WTC11 (cell line): ENCODE measurements around the gene CAB39L. TPM values are rescaled to one million over a fixed set of nuclear protein-coding genes. Genes with fewer than 3 reads are reported as not detected.

ENCODE experiments used
- ATAC-seq: fragments of 200-7000 bp; cut with Tn5 transposase; 2 replicates; pipeline ENCODE4 v1.10.0; 2021; ENCODE audit warnings: mild to moderate bottlenecking, moderate library complexity
- CTCF ChIA-PET: fragments of 300-600 bp; sonication (Branson Sonifier 250); formaldehyde crosslinking; loops from one replicate; lab custom pipeline; 2021; ENCODE audit warnings: antibody characterized with exemption; lab: Charles Lee
- POLR2A ChIA-PET: fragments of 350-600 bp; sonication (Branson Sonifier 250); formaldehyde crosslinking; loops from one replicate; lab custom pipeline; 2021; ENCODE audit warnings: antibody characterized with exemption; lab: Charles Lee
- DNase-seq: peaks from one replicate; pipeline ENCODE4 v3.0.0; 2021; ENCODE audit warnings: low spot score
- H3K27ac Mint-ChIP-seq: 2 replicates; pipeline ENCODE4 v1.8.0; 2021; ENCODE audit warnings: mixed read lengths
- H3K27me3 Mint-ChIP-seq: 2 replicates; pipeline ENCODE4 v1.8.0; 2021; ENCODE audit warnings: low read depth, mild to moderate bottlenecking, moderate library complexity, mixed read lengths
- H3K36me3 Mint-ChIP-seq: 2 replicates; pipeline ENCODE4 v1.8.0; 2021; ENCODE audit warnings: mixed read lengths
- H3K4me1 Mint-ChIP-seq: 2 replicates; pipeline ENCODE4 v1.8.0; 2022; ENCODE audit warnings: mixed read lengths
- H3K4me3 Mint-ChIP-seq: 2 replicates; pipeline ENCODE4 v1.8.0; 2021; ENCODE audit warnings: mild to moderate bottlenecking, moderate library complexity, mixed read lengths
- H3K9me3 Mint-ChIP-seq: 2 replicates; pipeline ENCODE4 v1.8.0; 2021; ENCODE audit warnings: mixed read lengths
- CBFB ChIP-seq: sonication (generic); formaldehyde crosslinking; IDR thresholded peaks from 2 replicates; pipeline ENCODE4 v1.8.1; 2022; ENCODE audit warnings: mild to moderate bottlenecking, low read depth, missing genetic modification reagents
- CDX4 ChIP-seq: fragments of 250-450 bp; sonication (Bioruptor Pico); IDR thresholded peaks from 2 replicates; pipeline ENCODE4 v1.9.0; 2021; ENCODE audit warnings: moderate library complexity, mild to moderate bottlenecking, inconsistent platforms, borderline replicate concordance
- CREB1 ChIP-seq: sonication (generic); formaldehyde crosslinking; IDR thresholded peaks from 2 replicates; pipeline ENCODE4 v1.8.0; 2023; ENCODE audit warnings: mild to moderate bottlenecking, missing genetic modification reagents
- E2F1 ChIP-seq: sonication (generic); formaldehyde crosslinking; IDR thresholded peaks from 2 replicates; pipeline ENCODE4 v1.8.0; 2022; ENCODE audit warnings: mild to moderate bottlenecking, missing genetic modification reagents
- EMX1 ChIP-seq: fragments of 250-450 bp; sonication (Bioruptor Pico); IDR thresholded peaks from 2 replicates; pipeline ENCODE4 v1.8.0; 2021; ENCODE audit warnings: mild to moderate bottlenecking
- ESRRA ChIP-seq: sonication (generic); formaldehyde crosslinking; IDR thresholded peaks from 2 replicates; pipeline ENCODE4 v1.8.1; 2022; ENCODE audit warnings: mild to moderate bottlenecking, missing genetic modification reagents, borderline replicate concordance
- ETV6 ChIP-seq: sonication (generic); formaldehyde crosslinking; IDR thresholded peaks from 2 replicates; pipeline ENCODE4 v1.8.1; 2022; ENCODE audit warnings: mild to moderate bottlenecking, missing genetic modification reagents
- FOXK1 ChIP-seq: sonication (generic); formaldehyde crosslinking; IDR thresholded peaks from 2 replicates; pipeline ENCODE4 v1.8.0; 2022; ENCODE audit warnings: mild to moderate bottlenecking, moderate library complexity, missing genetic modification reagents
- FOXP1 ChIP-seq: sonication (generic); formaldehyde crosslinking; IDR thresholded peaks from 2 replicates; pipeline ENCODE4 v1.8.0; 2022; ENCODE audit warnings: missing genetic modification reagents, mild to moderate bottlenecking, moderate library complexity, borderline replicate concordance
- GABPB1 ChIP-seq: sonication (generic); formaldehyde crosslinking; IDR thresholded peaks from 2 replicates; pipeline ENCODE4 v1.8.1; 2023; ENCODE audit warnings: mild to moderate bottlenecking, missing genetic modification reagents
- KAT7 ChIP-seq: sonication (generic); formaldehyde crosslinking; IDR thresholded peaks from 2 replicates; pipeline ENCODE4 v1.8.1; 2023; ENCODE audit warnings: missing genetic modification reagents, mild to moderate bottlenecking, borderline replicate concordance
- MXD4 ChIP-seq: fragments of 250-450 bp; sonication (Bioruptor Pico); IDR thresholded peaks from 2 replicates; pipeline ENCODE4 v1.8.0; 2021; ENCODE audit warnings: mild to moderate bottlenecking, moderate library complexity, borderline replicate concordance
- MYBL2 ChIP-seq: sonication (generic); formaldehyde crosslinking; IDR thresholded peaks from 2 replicates; pipeline ENCODE4 v1.8.1; 2023; ENCODE audit warnings: mild to moderate bottlenecking, moderate library complexity, missing genetic modification reagents
- OVOL2 ChIP-seq: fragments of 250-450 bp; sonication (Bioruptor Pico); IDR thresholded peaks from 2 replicates; pipeline ENCODE4 v1.9.0; 2021; ENCODE audit warnings: mild to moderate bottlenecking, borderline replicate concordance
- PRDM15 ChIP-seq: sonication (generic); formaldehyde crosslinking; IDR thresholded peaks from 2 replicates; pipeline ENCODE4 v1.8.0; 2022; ENCODE audit warnings: missing genetic modification reagents
- PREB ChIP-seq: sonication (generic); formaldehyde crosslinking; IDR thresholded peaks from 2 replicates; pipeline ENCODE4 v1.8.1; 2022; ENCODE audit warnings: mild to moderate bottlenecking, missing genetic modification reagents, moderate library complexity, borderline replicate concordance
- SMAD3 ChIP-seq: sonication (generic); formaldehyde crosslinking; IDR thresholded peaks from 2 replicates; pipeline ENCODE4 v1.8.0; 2022; ENCODE audit warnings: missing genetic modification reagents, mild to moderate bottlenecking, borderline replicate concordance
- ZMAT4 ChIP-seq: fragments of 250-450 bp; sonication (Bioruptor Pico); IDR thresholded peaks from 2 replicates; pipeline ENCODE4 v1.9.0; 2021; ENCODE audit warnings: mild to moderate bottlenecking
- ZNF138 ChIP-seq: sonication (generic); formaldehyde crosslinking; conservative IDR thresholded peaks from 2 replicates; pipeline ENCODE4 v1.8.1; 2022; ENCODE audit warnings: mild to moderate bottlenecking, moderate library complexity, missing genetic modification reagents
- ZNF219 ChIP-seq: sonication (generic); formaldehyde crosslinking; IDR thresholded peaks from 2 replicates; pipeline ENCODE4 v1.8.0; 2023; ENCODE audit warnings: missing genetic modification reagents, mild to moderate bottlenecking, borderline replicate concordance
- ZNF232 ChIP-seq: sonication (generic); formaldehyde crosslinking; IDR thresholded peaks from 2 replicates; pipeline ENCODE4 v1.8.0; 2022; ENCODE audit warnings: mild to moderate bottlenecking, missing genetic modification reagents
- ZNF263 ChIP-seq: sonication (generic); formaldehyde crosslinking; IDR thresholded peaks from 2 replicates; pipeline ENCODE4 v1.8.1; 2022; ENCODE audit warnings: low read depth, mild to moderate bottlenecking, moderate library complexity, missing genetic modification reagents
- total RNA-seq: library from RNA; stranded (reverse); gene quantifications from 3 replicates; pipeline ENCODE4 v1.2.3, GENCODE V29; 2021
- TF ChIP-seq, protein P1 (sequence below): sonication (generic); formaldehyde crosslinking; IDR thresholded peaks from 2 replicates; pipeline ENCODE4 v1.8.1; 2023; ENCODE audit warnings: mild to moderate bottlenecking, missing genetic modification reagents, moderate library complexity
- TF ChIP-seq, protein P2 (sequence below): fragments of 250-450 bp; sonication (Bioruptor Pico); conservative IDR thresholded peaks from 2 replicates; pipeline ENCODE4 v1.9.0; 2021; ENCODE audit warnings: mild to moderate bottlenecking

Gene CAB39L
- total RNA-seq, 1 experiment from 2014 or later, result 3.3 TPM

- no peak overlapping the region for H3K27ac Mint-ChIP-seq
- no peaks in the 10 kb centered on the region; the same call in 1 of the 2 replicates for H3K27me3 Mint-ChIP-seq
- TF ChIP-seq ESRRA (CRISPR knock-in tag), result no peak
- no peak for TF ChIP-seq ZMAT4 (CRISPR knock-in tag)
- no peak for TF ChIP-seq FOXP1
- no peak for TF ChIP-seq PREB (CRISPR knock-in tag)
- no peak for TF ChIP-seq PRDM15 (CRISPR knock-in tag)
- TF ChIP-seq E2F1 (CRISPR knock-in tag), result no peak
- TF ChIP-seq OVOL2 (CRISPR knock-in tag), result no peak
- TF ChIP-seq ZNF138 (CRISPR knock-in tag), result no peak
- TF ChIP-seq KAT7, result no peak
- no peak for TF ChIP-seq ETV6 (CRISPR knock-in tag)
- TF ChIP-seq ZNF263, result no peak
- no peak for ATAC-seq
- H3K9me3 Mint-ChIP-seq, result peaks cover 6% of the 10 kb centered on the region
- no peak overlapping the region for H3K4me3 Mint-ChIP-seq
- no peaks in the 10 kb centered on the region for H3K36me3 Mint-ChIP-seq
- no peaks in the 10 kb centered on the region for H3K4me1 Mint-ChIP-seq
- ChIA-PET CTCF (no interaction called here), POLR2A (no interaction called here)
- DNase-seq, result no peak
Measured at GRCh38 chr13:49354719-49355118, 89.1 kb downstream of the CAB39L start.

- ChIA-PET CTCF (no interaction called here), POLR2A (no interaction called here)
- ATAC-seq, result no peak
- Mint-ChIP-seq H3K4me3 (no peak overlapping the region), H3K27me3 (no peaks in the 10 kb centered on the region; the same call in 1 of the 2 replicates), H3K27ac (no peak overlapping the region), H3K9me3 (peaks cover 6% of the 10 kb centered on the region), H3K36me3 (no peaks in the 10 kb centered on the region), H3K4me1 (peaks cover under 1% of the 10 kb centered on the region)
- TF ChIP-seq EMX1 (CRISPR knock-in tag) (no peak), MXD4 (CRISPR knock-in tag) (no peak), ZNF263 (no peak), CBFB (no peak), SMAD3 (CRISPR knock-in tag) (no peak), ZNF232 (no peak)
- DNase-seq, result no peak
Measured at GRCh38 chr13:49353908-49354307, 90.0 kb downstream of the CAB39L start.

DNA sequence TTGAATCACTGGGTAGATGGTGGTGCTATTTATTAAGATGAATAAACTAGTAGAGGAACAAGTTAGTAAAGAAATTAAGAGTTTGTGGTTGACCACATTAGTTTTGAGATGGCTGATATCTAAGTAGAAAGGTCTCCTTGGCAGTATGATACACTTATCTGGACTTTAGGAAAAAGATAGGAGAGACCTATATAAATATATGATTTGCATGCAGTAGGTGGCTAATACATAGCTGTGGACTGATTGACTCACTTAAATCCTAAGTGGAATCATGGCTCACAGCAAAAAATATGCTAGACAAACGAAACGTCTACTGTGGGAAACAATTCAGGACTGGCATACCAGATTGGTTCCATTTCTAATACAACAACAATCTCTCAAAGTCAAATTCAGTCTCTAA lies 92.0 kb downstream of the CAB39L start:
- Mint-ChIP-seq H3K27me3 (no peaks in the 10 kb centered on the region; the same call in 1 of the 2 replicates), H3K9me3 (peaks cover 6% of the 10 kb centered on the region), H3K27ac (no peak overlapping the region), H3K36me3 (no peaks in the 10 kb centered on the region), H3K4me1 (peaks cover 10% of the 10 kb centered on the region), H3K4me3 (no peak overlapping the region)
- DNase-seq (no peak), ATAC-seq (no peak)
- POLR2A ChIA-PET, result no interaction called here
- CTCF ChIA-PET, result no interaction called here
- no peak for TF ChIP-seq FOXK1 (CRISPR knock-in tag)
- no peak for TF ChIP-seq CDX4 (CRISPR knock-in tag)
- no peak for TF ChIP-seq ZNF232
- no peak for TF ChIP-seq CREB1
- TF ChIP-seq, protein P1, sequence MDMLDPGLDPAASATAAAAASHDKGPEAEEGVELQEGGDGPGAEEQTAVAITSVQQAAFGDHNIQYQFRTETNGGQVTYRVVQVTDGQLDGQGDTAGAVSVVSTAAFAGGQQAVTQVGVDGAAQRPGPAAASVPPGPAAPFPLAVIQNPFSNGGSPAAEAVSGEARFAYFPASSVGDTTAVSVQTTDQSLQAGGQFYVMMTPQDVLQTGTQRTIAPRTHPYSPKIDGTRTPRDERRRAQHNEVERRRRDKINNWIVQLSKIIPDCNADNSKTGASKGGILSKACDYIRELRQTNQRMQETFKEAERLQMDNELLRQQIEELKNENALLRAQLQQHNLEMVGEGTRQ (CRISPR knock-in tag), result no peak
- TF ChIP-seq GABPB1 (CRISPR knock-in tag), result no peak
- no peak for TF ChIP-seq ZNF219 (CRISPR knock-in tag)
- TF ChIP-seq, protein P2, sequence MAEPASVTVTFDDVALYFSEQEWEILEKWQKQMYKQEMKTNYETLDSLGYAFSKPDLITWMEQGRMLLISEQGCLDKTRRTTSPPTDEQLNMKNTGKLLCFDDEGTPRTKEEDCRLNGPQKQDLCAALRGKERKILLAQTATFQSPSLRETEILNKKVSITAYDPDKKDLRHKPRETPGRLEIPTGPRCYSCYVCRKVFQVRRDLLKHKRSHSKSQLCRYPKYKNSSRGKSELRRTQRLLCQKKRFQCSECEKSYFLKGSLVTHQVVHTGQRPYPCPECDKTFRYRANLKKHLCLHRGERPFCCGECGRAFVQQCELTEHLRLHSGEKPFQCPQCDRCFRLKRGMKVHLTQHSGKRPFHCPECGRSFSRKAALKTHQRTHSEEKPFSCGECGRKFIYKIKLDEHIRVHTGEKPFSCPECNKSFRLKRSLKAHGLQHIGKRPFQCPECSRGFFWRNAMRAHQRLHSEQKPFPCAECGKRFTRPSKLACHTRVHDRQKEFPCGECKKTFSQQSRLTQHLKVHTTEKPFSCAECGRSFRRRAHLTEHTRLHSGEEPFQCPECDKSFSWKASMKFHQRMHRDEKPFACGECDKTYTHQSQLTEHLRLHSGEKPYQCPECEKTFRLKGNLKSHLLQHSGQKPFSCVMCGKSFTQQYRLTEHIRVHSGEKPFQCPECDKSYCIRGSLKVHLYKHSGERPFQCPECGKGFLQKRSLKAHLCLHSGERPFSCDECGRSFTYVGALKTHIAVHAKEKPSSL (CRISPR knock-in tag), result no peak
- TF ChIP-seq MYBL2, result no peak
